NCI-H2171 treated with DMSO at 0.1 percent for 48 hours (cell line): Measurements from ENCODE around the gene BIVM.

Experiments used
- DNase-seq: peaks from one replicate; lab custom pipeline; 2025; lab: John Stamatoyannopoulos, UW

The BIVM gene

GRCh38 chr13:102845289-102845629 lies 46.3 kb downstream of the BIVM start:
- DNase-seq = no peak

GRCh38 chr13:102845630-102846260 lies 46.8 kb downstream of the BIVM start, which contains the start of gene ERCC5:
Gene ERCC5, plus strand, starts transcription at chr13:102846032. Its CDS starts 235 bp downstream, at chr13:102846267.
- DNase-seq = peak; percentile 95

GRCh38 chr13:102846261-102847015 lies 47.5 kb downstream of the BIVM start:
- DNase-seq = peak; percentile 70

DNA sequence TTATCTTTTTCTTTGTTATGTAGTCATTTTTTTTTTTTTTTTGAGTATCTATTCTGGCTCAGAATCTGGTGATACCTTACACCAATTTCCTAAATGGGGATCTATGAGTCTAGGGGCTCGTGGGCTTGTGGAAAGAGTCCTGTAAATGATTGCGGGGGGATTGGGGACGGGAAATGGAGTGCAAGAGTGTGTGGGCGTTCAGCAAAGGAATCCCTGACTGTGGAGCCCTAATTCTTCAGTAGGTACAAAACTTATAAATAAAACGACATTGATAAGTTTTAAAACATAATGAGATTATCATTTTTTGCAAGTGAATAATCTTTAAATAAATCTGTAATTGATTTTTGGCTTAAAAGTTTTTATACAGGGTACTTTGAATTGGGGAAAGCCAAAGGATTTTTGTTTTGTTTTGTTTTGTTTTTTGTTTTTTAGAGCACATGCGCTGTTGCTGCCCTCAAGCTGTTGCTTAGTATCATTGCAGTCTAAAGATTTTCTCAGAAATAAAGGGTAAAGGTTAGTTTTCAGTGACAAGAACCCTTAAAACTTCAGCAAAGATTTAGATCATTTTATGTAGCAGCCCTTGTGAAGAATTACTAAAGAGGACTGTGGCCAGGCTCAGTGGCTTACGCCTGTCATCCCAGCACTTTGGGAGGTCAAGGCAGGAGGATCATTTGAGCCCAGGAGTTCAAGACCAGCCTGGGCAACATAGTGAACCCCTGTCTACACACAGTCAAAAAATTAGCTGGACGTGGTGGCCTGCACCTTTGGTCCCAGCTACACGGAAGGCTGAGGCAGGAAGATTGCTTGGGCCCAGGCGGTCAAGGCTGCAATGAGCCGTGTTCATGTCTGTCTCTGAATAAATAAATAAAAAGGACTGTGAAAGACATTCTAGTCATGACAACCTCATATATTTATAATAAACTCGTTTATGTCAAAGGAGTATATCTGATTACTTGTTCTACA lies 48.6 kb downstream of the BIVM start:
- DNase-seq = peak; percentile 65

DNA sequence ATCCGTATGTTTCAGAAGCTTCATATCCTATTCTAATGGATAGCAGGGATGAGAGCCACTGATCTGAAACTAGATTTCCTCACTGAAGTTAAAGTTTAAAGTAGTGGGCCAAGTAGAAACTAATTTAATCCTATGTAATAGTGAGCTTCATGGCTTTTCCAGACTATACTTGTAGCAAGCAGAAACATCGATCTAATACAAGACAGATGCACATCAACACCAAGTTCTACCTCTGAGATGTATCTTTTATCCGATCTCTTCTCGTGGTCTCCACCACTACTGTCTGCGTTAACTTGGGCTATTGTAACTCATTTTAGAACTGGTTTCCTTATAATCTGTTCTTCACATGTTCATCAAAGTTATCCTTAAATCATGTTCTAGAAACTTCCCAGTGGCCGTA lies 50.0 kb downstream of the BIVM start:
- no peak for DNase-seq

GRCh38 chr13:102852556-102852955 lies 53.6 kb downstream of the BIVM start:
- DNase-seq = no peak

DNA sequence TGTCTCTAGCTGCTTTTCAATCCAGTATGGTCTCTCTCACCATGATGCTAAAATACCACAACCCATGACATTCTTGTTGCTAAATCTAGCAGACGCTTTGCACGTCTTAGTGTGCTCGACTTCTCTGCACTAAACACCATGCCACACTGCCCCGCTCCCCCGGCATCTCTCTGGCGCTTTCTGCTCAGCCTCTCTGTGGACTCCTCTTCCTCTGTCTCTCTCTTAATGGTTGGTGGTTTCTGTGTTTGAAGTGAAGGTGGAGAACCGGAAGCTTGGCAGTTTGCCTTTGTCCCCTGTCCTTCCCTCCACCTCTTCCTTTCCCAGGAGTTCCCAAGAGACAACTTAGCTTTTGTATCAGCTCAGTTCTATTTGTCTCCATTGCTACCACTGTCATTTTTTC lies 55.8 kb downstream of the BIVM start:
- DNase-seq = no peak

DNA sequence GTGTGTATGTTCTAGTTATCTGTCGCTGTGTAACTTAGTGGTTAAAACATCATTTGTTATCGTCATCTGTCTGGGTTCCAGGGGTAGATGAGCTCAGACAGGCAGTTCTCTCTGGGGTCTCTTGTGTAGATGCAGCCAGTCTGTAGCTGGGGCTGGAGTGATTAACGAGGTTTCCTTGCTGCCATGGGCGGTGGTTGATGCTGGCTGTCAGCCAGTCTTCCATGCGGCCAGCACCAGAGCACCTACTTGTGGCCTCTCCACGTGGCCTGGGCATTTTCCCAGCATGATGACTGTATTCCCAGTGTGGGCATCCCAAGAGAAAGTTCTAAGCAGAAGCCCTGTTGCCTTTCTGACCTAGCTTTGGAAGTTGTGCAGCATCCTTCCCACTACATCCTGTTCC lies 57.6 kb downstream of the BIVM start:
- DNase-seq = no peak

GRCh38 chr13:102862624-102863210 lies 63.8 kb downstream of the BIVM start:
- no peak for DNase-seq

DNA sequence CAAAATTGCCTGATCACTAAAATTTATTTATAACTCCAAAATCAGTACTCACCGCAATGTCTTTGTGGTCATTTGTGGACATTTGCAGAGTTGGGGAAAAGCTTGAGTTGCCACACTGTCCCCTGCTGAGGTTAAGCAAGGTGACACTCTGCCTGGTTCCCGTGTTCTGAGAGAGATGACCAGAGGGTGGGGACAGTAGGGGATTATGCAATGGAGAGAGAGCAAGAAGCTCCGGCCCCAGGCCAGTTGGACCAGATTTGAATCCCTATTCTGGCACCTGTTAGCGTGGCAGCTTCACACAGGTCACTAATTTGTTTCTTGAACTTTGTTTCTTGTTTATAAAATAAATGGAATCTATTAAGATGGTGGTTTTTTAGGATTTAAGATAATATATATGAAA lies 64.7 kb downstream of the BIVM start:
- DNase-seq = no peak

GRCh38 chr13:102868366-102868936 lies 69.5 kb downstream of the BIVM start:
- no peak for DNase-seq

DNA sequence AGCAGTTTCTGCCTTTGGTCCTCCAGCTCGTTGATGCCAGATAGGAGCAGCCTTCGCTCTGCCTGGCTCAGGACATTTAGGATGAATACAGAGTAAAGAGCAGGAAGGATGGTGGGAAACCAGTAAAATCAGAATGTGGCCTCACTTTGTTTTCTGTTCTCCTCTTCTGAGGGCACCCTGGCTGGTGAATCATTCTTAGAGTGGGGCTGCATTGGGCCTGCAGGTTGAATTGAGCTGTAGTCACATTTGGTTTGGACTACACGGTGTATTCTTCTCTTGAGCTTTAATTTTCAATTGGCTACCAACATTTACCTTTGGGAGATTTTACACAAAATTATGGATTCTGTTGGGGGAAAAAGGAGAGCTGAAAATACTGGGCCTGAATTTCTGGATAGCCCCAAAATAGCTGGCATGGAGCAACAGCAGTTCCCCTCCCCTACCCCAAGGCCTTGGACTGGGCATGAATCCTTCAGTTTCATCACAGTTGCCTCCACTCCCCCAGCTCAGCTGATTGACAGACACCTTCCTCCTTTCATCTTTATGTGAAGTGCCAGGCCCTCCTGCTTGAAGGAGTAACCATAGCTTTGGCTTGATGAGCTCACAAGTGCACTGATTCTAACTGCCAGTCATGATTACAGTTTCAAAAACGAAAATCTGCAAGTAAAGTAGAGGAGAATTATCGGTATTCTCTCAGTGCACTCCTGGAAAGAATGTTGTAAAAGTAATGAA lies 71.2 kb downstream of the BIVM start:
- no peak for DNase-seq

DNA sequence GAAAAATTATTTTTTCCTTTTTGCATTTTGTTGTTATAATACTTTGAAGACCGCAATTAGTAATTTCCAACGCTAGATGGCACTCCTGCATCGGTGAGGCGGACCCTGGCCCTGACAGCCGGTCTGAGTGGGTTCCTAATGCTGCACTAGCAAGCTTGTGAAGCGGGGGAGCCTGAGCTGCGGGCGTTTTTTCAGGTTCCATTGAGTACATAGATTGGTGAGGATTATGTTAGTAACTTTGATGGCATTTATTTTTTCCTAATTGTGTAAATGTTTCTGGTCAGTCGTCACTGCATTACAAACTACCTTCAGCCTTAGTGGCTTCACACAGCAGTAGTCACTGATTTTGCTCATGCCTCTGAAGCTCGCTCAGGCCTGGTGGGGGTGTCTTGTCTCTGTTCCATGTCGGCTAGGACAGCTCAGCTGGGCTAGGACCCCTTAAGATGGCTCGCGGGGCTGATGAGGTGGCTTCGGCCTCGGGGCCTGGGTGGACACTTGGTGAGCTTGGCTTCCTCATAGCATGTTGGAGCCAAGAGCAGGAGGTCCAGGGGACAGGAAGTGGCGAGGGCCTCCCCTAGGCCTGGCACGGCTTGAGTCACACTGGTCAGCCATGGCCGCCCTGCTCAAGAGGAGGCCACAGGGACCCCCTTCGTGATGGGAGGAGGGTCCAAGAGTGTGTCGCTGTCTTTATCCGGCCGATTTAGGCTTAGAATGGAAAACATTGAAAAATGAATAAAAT lies 71.9 kb downstream of the BIVM start:
- peak; percentile 72 for DNase-seq

GRCh38 chr13:102872131-102872530 lies 73.2 kb downstream of the BIVM start:
- no peak for DNase-seq

DNA sequence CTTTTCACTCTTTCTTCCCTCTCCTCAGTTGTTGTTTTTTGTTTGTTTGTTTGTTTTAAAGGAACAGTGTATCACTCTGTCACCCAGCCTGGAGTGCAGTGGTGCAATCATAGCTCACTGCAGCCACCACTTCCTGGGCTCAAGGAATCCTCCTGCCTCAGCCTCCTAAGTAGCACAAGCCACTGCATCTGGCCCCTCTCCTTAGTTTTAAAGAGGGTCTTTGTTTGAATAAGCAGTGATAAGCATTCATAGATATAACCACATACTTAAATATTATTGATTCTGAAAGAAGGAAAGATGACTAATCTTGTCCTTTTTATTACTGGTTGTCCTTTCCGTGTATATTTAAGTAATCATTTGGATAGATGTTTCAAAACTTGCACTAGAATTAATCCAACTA lies 73.6 kb downstream of the BIVM start:
- DNase-seq = no peak

GRCh38 chr13:102873653-102874052 lies 74.7 kb downstream of the BIVM start:
- DNase-seq = no peak

GRCh38 chr13:102875256-102875655 lies 76.3 kb downstream of the BIVM start:
- DNase-seq = no peak

DNA sequence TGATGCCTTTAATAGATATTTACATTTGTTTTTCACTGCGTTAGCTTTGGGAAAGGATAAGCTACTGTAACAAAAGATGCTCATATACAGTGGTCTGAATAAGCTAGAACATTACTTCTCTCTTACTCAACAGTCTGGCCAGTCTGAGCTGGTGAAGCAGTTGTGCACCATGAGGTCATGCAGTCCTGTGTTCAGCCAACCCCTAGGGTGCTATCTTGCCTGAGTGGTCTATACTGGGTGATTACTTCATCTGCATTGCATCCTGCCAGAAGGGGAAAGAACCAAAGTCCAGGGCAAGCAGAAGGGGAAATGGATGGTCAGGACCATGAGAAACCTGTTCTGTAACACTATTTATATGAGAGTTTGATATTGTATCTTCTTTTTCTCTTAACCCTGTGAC lies 78.4 kb downstream of the BIVM start:
- no peak for DNase-seq

DNA sequence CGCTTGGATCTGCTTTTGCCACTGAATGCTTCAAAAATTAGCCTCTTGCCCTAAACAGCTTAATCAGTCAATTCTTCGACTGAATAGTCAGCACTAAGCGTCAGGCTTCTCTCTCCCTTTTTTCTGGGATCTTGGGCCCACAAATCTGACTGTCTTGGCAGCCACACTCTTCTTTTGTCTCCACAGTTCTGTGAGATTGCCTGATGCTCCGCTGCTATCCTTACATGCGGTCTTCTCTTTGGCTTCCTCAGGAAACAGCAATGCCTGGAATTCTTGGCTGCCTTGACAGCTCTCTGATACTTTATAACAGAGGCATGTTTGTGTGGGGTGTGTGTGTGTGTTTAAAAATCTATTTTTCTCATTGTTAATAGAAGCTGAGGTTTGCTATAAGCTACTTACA lies 79.6 kb downstream of the BIVM start:
- no peak for DNase-seq

GRCh38 chr13:102879793-102880499 lies 81.0 kb downstream of the BIVM start:
- DNase-seq = no peak
